Mesenchymal stem cell (in vitro differentiated cells and primary cell): Measurements from ENCODE around the gene MEGF11.

Experiments
- DNase-seq: peaks from one replicate; pipeline ENCODE4 v3.0.0-alpha.2; 2013
- H2AFZ ChIP-seq: one replicate; pipeline ENCODE4 v1.6.1; 2013; ENCODE audit warnings: low read depth, mild to moderate bottlenecking, control low read depth, inconsistent platforms, low read length, moderate library complexity
- H2AK5ac ChIP-seq: 2 replicates; pipeline ENCODE4 v1.6.1; 2013; ENCODE audit warnings: low read length, moderate library complexity, mild to moderate bottlenecking, inconsistent platforms; ENCODE audit not compliant: severe bottlenecking
- H2BK120ac ChIP-seq: one replicate; pipeline ENCODE4 v1.6.1; 2013; ENCODE audit warnings: low read depth, mild to moderate bottlenecking, inconsistent platforms, low read length, moderate library complexity
- H2BK12ac ChIP-seq, 2 experiments: one replicate each; pipeline ENCODE4 v1.6.1; 2013; ENCODE audit warnings: inconsistent platforms in 2 of 2, low read length in 2 of 2, mild to moderate bottlenecking in 2 of 2, moderate library complexity in 2 of 2, control low read depth in 1 of 2
- H2BK15ac ChIP-seq: one replicate; pipeline ENCODE4 v1.6.1; 2013; ENCODE audit warnings: mild to moderate bottlenecking, low read depth, inconsistent platforms; ENCODE audit not compliant: poor library complexity, severe bottlenecking
- H2BK5ac ChIP-seq: 2 replicates; pipeline ENCODE4 v1.6.1; 2013; ENCODE audit warnings: low read depth, mild to moderate bottlenecking, low read length, control low read depth, inconsistent platforms; ENCODE audit not compliant: poor library complexity, severe bottlenecking
- H3K14ac ChIP-seq, 2 experiments: one replicate each; pipeline ENCODE4 v1.6.1; 2013; ENCODE audit warnings: inconsistent platforms in 2 of 2, low read length in 2 of 2, control low read depth in 1 of 2, mild to moderate bottlenecking in 1 of 2, moderate library complexity in 1 of 2
- H3K18ac ChIP-seq, 2 experiments: one replicate each; pipeline ENCODE4 v1.6.1; 2013; ENCODE audit warnings: inconsistent platforms in 2 of 2, low read length in 2 of 2, control low read depth in 1 of 2, low read depth in 1 of 2, mild to moderate bottlenecking in 1 of 2
- H3K23ac ChIP-seq, 2 experiments: one replicate each; pipeline ENCODE4 v1.6.1; 2013; ENCODE audit warnings: inconsistent platforms in 2 of 2, low read length in 2 of 2, mild to moderate bottlenecking in 2 of 2, moderate library complexity in 2 of 2, control low read depth in 1 of 2
- H3K27ac ChIP-seq: 2 replicates; pipeline ENCODE4 v1.5.1; 2013; ENCODE audit warnings: mild to moderate bottlenecking, moderate library complexity, low read length, control low read depth, inconsistent platforms; ENCODE audit not compliant: poor library complexity, severe bottlenecking
- H3K27me3 ChIP-seq, 2 experiments: 2 replicates each; pipeline versions ENCODE4 v1.6.1 to v1.7.0; 2013; ENCODE audit warnings: low read length in 2 of 2, mild to moderate bottlenecking in 2 of 2, moderate library complexity in 2 of 2, control low read depth in 1 of 2, inconsistent platforms in 1 of 2; ENCODE audit not compliant: control insufficient read depth in 1 of 2, insufficient read depth in 1 of 2
- H3K36me3 ChIP-seq, 2 experiments: 2 replicates each; pipeline versions ENCODE4 v1.6.1 to v1.7.0; 2013; ENCODE audit warnings: low read length in 2 of 2, control low read depth in 1 of 2, inconsistent platforms in 1 of 2, low read depth in 1 of 2, mild to moderate bottlenecking in 1 of 2; ENCODE audit not compliant: insufficient read depth in 2 of 2, control insufficient read depth in 1 of 2
- H3K4ac ChIP-seq, 2 experiments: one replicate each; pipeline ENCODE4 v1.6.1; 2013; ENCODE audit warnings: inconsistent platforms in 2 of 2, low read length in 2 of 2, mild to moderate bottlenecking in 2 of 2, moderate library complexity in 2 of 2, control low read depth in 1 of 2, low read depth in 1 of 2
- H3K4me1 ChIP-seq: 2 replicates; pipeline ENCODE4 v1.6.1; 2013; ENCODE audit warnings: low read depth, low read length, control low read depth; ENCODE audit not compliant: control insufficient read depth, insufficient read depth
- H3K4me2 ChIP-seq: 2 replicates; pipeline ENCODE4 v1.6.1; 2013; ENCODE audit warnings: low read length, mild to moderate bottlenecking, inconsistent platforms; ENCODE audit not compliant: poor library complexity, severe bottlenecking
- H3K4me3 ChIP-seq, 2 experiments: 2 replicates each; pipeline versions ENCODE4 v1.5.1 to v1.7.0; 2013; ENCODE audit warnings: low read length in 2 of 2, mild to moderate bottlenecking in 2 of 2, control low read depth in 1 of 2, low read depth in 1 of 2; ENCODE audit not compliant: insufficient read depth in 1 of 2
- H3K79me1 ChIP-seq: replicated peaks from 2 replicates; pipeline ENCODE4 v1.6.1; 2013; ENCODE audit warnings: mild to moderate bottlenecking, control low read depth, low read length, inconsistent platforms; ENCODE audit not compliant: poor library complexity, severe bottlenecking
- H3K9ac ChIP-seq: 2 replicates; pipeline ENCODE4 v1.7.0; 2013; ENCODE audit warnings: mild to moderate bottlenecking, low read length, moderate library complexity
- H3K9me3 ChIP-seq: 2 replicates; pipeline ENCODE4 v1.7.0; 2013; ENCODE audit warnings: mild to moderate bottlenecking, low read length; ENCODE audit not compliant: control insufficient read depth
- H4K8ac ChIP-seq: one replicate; pipeline ENCODE4 v1.6.1; 2013; ENCODE audit warnings: inconsistent platforms, mild to moderate bottlenecking, low read length, moderate library complexity
- H4K91ac ChIP-seq: one replicate; pipeline ENCODE4 v1.6.1; 2013; ENCODE audit warnings: mild to moderate bottlenecking, low read length, inconsistent platforms
- WGBS: methylation state at CpG from one replicate; pipeline ENCODE4 v1.1.7; 2013; ENCODE audit warnings: mixed read lengths; 5-methylcytosine and 5-hydroxymethylcytosine counted together

The MEGF11 gene

DNA sequence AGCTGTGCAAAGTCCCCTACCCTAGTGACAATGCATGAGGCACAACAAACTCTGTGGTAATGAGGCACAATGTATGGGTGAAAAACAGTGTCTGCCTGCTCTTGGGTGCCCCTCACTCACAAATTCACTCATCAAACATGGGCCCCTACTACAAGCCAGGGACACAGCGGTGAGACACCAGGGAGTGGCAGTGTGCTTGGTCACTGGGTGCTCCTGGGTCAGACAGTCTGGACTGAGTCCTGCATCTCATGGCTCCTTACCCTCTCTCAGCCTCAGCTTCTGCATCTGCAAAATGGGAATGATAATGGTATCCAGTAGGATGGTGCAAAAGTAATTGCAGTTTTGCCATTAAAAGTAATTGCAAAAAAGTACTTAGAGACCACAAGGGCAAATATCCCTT lies 184.7 kb downstream of the MEGF11 start:
- no peak overlapping the region for H3K9ac ChIP-seq
- no peak overlapping the region for H4K8ac ChIP-seq
- H3K79me1 ChIP-seq, result no peaks in the 10 kb centered on the region
- H3K27me3 ChIP-seq, result peaks cover 34 to 48% of the 10 kb centered on the region in 2 experiments
- no peak overlapping the region for H2BK5ac ChIP-seq
- H3K36me3 ChIP-seq, result no peaks in the 10 kb centered on the region
- peak overlapping the region in 1 of 2 experiments; percentile 36 for H3K14ac ChIP-seq
- WGBS, result 67% methylated on average over 1 of the region's 1 CpG
- no peak overlapping the region for H3K23ac ChIP-seq
- H2BK120ac ChIP-seq, result no peak overlapping the region
- H3K9me3 ChIP-seq, result no peaks in the 10 kb centered on the region
- no peak overlapping the region for H4K91ac ChIP-seq
- no peak overlapping the region for H3K27ac ChIP-seq
- H2BK12ac ChIP-seq, result no peak overlapping the region
- H2BK15ac ChIP-seq, result no peak overlapping the region
- no peak overlapping the region for H3K4ac ChIP-seq
- no peak overlapping the region for H2AK5ac ChIP-seq
- no peak for DNase-seq
- H3K4me3 ChIP-seq, result no peak overlapping the region
- no peak overlapping the region for H3K18ac ChIP-seq
- H3K4me2 ChIP-seq, result no peak overlapping the region
- H2AFZ ChIP-seq, result no peak overlapping the region
- H3K4me1 ChIP-seq, result peaks cover 5% of the 10 kb centered on the region

DNA sequence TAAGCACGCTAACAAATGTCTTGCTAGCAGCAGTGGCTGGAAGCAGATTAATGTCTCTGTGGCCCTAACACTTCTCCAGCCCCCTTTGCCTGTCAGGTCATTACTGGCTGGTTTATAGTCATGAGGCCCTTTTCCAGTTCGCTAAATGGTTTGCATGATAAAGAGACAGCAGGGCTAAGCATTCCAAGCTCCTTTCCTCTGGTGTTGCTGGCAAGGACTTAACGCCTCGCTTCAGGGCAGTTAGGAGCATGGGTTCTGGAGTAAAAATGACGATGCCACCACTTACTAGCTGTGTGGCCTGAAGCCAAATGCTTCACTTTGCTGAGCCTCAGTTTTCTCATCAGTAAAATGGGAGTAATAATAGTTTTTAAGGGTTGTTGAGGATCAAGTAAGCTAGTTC lies 185.9 kb downstream of the MEGF11 start:
- Histone ChIP-seq H3K4me2 (no peak overlapping the region), H3K4me1 (peaks cover 1% of the 10 kb centered on the region), H3K23ac (no peak overlapping the region), H3K27ac (no peak overlapping the region), H3K27me3 (peaks cover 39 to 46% of the 10 kb centered on the region in 2 experiments), H4K91ac (no peak overlapping the region), H2AK5ac (no peak overlapping the region), H2AFZ (no peak overlapping the region), H3K18ac (no peak overlapping the region), H2BK120ac (no peak overlapping the region), H4K8ac (no peak overlapping the region), H3K9ac (no peak overlapping the region), H3K4me3 (no peak overlapping the region), H2BK5ac (no peak overlapping the region), H3K79me1 (no peaks in the 10 kb centered on the region), H3K4ac (no peak overlapping the region), H3K14ac (no peak overlapping the region), H2BK15ac (no peak overlapping the region), H2BK12ac (no peak overlapping the region), H3K9me3 (no peaks in the 10 kb centered on the region), H3K36me3 (no peaks in the 10 kb centered on the region)
- 24% methylated on average over 5 of the region's 5 CpGs for WGBS
- no peak for DNase-seq

DNA sequence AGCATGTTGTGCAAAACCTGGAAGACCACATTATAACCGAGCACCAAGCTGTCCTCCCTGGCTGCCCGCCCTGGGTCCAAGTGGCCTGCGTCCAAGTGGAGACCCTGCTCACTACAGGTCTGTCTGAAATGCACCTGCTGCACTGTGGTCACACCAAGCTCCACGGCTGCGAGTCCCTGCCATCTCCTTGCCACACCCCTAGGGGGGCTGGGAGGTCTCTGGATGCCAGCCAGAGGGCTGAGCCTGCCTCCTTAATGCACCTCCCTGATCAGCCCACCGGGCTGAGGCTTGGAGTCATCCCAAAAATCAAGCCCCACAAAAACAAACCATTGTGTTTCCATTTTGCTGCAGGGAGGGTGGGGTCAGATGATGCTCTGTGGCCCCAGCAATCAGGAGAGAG lies 187.1 kb downstream of the MEGF11 start:
- H4K8ac ChIP-seq, result no peak overlapping the region
- peaks cover 8% of the 10 kb centered on the region for H3K9me3 ChIP-seq
- H2AK5ac ChIP-seq, result no peak overlapping the region
- H2BK12ac ChIP-seq, result no peak overlapping the region
- no peak overlapping the region for H3K27ac ChIP-seq
- no peak overlapping the region for H3K4ac ChIP-seq
- DNase-seq, result no peak
- H3K14ac ChIP-seq, result no peak overlapping the region
- no peak overlapping the region for H3K23ac ChIP-seq
- H4K91ac ChIP-seq, result no peak overlapping the region
- H3K18ac ChIP-seq, result no peak overlapping the region
- no peak overlapping the region for H2BK120ac ChIP-seq
- H3K27me3 ChIP-seq, result peaks cover 50 to 55% of the 10 kb centered on the region in 2 experiments
- H3K4me2 ChIP-seq, result no peak overlapping the region
- WGBS, result 67% methylated on average over 5 of the region's 6 CpGs
- no peak overlapping the region for H3K9ac ChIP-seq
- no peaks in the 10 kb centered on the region for H3K36me3 ChIP-seq
- no peak overlapping the region for H2AFZ ChIP-seq
- H3K4me3 ChIP-seq, result no peak overlapping the region
- no peak overlapping the region for H2BK15ac ChIP-seq
- H3K4me1 ChIP-seq, result no peaks in the 10 kb centered on the region
- H3K79me1 ChIP-seq, result no peaks in the 10 kb centered on the region
- no peak overlapping the region for H2BK5ac ChIP-seq

DNA sequence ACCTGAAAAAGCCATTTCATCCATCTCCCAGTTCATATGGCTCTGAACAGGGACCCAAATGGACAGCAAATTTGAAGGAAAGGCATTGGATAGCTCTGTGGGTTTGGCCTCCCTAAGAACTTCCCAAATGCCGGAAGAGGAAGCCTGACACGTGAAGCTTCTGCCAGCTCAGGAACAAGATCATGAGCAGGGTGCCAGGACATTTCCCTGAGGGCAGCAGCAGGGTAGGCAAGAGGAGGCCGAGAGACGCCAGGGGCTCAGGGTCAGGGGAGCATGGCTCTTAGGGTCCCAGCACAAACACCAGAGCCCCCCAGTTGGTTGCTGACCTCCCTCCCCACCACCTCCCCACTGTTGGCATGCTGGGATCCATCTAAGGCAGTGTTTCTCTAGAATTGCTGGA lies 187.5 kb downstream of the MEGF11 start:
- no peak overlapping the region for H3K9ac ChIP-seq
- H2BK120ac ChIP-seq, result no peak overlapping the region
- no peak overlapping the region for H2BK15ac ChIP-seq
- H3K4ac ChIP-seq, result no peak overlapping the region
- peaks cover 55% of the 10 kb centered on the region in 2 experiments for H3K27me3 ChIP-seq
- WGBS, result 50% methylated on average over 4 of the region's 4 CpGs
- H3K18ac ChIP-seq, result no peak overlapping the region
- no peak overlapping the region for H3K4me2 ChIP-seq
- H2BK12ac ChIP-seq, result no peak overlapping the region
- no peak overlapping the region for H4K91ac ChIP-seq
- no peak overlapping the region for H2BK5ac ChIP-seq
- no peak for DNase-seq
- H2AK5ac ChIP-seq, result no peak overlapping the region
- H3K14ac ChIP-seq, result no peak overlapping the region
- H3K23ac ChIP-seq, result no peak overlapping the region
- no peak overlapping the region for H4K8ac ChIP-seq
- H2AFZ ChIP-seq, result no peak overlapping the region
- H3K4me1 ChIP-seq, result peaks cover 3% of the 10 kb centered on the region
- H3K4me3 ChIP-seq, result no peak overlapping the region
- H3K79me1 ChIP-seq, result no peaks in the 10 kb centered on the region
- peaks cover 8% of the 10 kb centered on the region for H3K9me3 ChIP-seq
- H3K36me3 ChIP-seq, result no peaks in the 10 kb centered on the region
- H3K27ac ChIP-seq, result no peak overlapping the region
